ENCODE results near the gene SLC25A11. TPM values are rescaled to one million over a fixed set of nuclear protein-coding genes. Genes with fewer than 3 reads are reported as not detected.
"Not testable (repeated sequence)": the region's sequence is repeated elsewhere in the genome, so short reads cannot be mapped to it uniquely, and the experiment has no call there.

SLC25A11 gene
- polyA plus RNA-seq, 10 donors: 41.8 to 58.0 (median 49.9) TPM

DNA sequence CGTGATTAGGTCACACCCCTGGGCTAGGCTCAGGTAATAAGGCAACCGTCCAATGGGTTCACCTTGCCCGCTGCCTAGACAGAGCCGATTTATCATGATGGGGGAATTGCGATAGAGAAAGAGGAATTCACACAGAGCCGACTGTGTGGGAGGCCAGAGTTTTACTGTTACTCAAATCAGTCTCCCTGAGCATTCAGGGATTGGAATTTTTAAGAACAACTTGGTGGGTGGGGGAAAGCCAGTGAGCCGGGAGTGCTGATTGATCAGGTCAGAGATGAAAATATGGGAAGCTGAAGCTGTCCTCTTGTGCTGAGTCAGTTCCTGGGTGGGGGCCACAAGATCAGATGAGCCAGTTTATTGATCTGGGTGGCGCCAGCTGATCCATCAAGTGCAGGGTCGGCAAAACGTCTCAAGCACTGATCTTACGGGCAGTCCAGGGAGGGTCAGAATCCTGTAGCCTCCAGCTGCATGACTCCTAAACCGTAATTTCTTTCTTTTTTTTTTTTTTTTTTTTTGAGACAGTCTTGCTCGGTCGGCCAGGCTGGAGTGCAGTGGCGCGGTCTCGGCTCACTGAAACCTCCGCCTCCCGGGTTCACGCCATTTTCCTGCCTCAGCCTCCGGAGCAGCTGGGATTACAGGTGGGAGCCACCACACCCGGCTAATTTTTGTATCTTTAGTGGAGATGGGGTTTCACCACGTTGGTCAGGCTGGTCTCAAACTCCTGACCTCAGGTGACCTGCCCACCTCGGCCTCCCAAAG lies 13.1 kb downstream of the SLC25A11 start:
- not testable (repeated sequence) for DNase-seq

DNA sequence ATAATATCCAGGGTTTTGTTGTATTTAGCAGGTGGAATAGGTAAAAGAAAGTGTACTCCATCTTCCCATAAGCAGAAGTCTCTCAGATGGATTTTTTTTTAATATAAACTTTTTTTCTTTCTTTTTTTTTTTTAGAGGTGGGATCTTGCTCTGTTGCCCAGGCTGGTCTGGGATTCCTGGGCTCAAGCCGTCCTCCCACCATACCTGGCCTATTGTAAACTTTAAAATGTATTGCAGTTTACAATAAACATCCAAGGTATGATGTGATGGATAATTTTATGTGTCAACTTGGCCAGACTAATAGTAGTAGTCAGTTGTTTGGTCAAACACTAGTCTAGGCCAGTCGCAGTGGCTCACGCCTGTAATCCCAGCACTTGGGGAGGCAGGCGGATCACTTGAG lies 18.5 kb downstream of the SLC25A11 start:
- no peak for DNase-seq

DNA sequence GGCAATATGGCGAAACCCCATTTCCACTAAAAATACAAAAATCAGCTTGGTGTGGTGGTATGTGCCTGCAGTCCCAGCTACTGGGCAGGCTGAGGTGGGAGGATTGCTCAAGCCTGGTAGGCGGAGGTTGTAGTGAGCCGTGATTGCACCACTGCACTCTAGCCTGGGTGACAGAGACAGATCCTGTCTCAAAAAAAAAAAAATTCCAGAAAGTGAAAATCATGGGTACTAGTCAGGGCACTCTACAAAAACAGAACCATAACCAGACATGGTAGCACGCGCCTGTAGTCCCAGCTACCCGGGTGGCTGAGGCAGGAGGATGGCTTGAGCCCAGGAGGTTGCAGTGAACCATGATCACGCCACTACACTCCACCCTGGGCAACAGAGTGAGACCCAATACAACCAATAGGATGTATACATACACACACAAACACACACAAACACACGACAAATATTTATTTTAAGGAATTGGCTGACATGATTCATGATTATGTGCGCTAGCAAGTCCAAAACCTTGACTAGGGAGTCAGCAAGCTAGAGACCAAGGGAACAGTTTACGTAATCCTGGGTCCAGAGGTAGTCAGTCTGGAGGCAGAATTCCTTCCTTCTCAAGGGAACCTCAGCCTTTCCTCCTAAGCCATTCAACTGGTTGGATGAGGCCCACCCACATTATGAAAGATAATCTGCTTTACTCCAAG lies 19.3 kb downstream of the SLC25A11 start:
- no peak for DNase-seq

DNA sequence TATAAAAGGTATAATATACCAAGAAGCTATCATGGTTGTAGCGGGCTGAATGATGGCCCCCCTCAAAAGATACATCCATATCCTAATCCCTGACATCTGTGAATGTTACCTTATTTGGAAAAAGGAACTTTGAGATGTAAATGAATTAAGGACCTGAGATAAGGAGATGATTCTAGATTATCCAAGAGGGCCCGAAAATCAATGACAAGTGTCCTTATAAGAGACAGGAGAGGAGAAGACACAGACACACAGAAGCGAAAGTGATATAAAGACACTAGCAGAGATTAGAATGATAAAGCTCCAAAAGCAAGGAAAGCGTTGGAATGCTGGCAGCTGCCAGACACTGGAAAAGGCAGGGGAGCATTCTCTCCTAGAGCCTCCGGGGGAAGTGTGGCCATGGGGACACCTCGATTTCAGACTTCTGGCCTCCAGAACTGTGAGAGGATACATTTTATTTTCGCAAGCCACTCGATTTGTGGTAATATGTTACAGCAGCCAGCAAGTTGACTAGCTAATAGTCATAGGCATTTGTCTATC lies 20.3 kb downstream of the SLC25A11 start:
- DNase-seq: no peak

DNA sequence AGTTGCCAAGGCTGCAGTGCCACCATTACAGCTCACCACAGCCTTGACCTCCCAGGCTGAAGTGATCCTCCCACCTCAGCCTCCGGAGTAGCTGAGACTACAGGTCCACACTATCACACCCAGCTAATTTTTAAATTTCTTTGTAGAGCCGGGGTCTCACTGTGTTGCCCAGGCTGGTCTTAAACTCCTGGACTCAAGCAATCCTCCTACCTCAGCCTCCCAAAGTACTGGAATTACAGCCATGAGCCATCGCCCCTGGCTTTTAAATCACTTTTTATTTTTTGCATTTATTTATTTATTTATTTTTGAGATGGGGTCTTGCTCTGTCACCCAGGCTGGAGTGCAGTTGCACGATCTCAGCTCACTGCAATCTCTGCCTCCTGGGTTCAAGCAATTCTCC lies 25.3 kb downstream of the SLC25A11 start:
- DNase-seq: not testable (repeated sequence)

DNA sequence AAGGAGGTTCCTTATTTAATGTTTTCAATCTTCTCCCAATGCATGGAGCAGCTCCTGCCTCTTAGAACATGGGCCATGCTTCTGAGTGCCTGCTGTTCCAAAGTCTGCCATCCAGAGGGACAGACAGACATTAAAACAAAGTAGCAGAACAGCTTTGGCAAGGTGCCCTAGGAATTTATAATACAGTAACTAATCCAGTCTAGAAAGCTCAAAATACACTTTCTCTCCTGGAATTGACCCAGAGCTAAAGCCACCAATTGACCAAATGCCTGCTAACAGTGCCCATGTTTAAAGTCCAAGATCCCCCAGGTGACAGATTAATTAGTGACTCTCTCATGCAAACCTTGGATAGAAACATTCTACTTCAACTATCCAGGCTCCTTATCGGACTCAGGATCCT lies 25.9 kb downstream of the SLC25A11 start:
- DNase-seq: no peak

DNA sequence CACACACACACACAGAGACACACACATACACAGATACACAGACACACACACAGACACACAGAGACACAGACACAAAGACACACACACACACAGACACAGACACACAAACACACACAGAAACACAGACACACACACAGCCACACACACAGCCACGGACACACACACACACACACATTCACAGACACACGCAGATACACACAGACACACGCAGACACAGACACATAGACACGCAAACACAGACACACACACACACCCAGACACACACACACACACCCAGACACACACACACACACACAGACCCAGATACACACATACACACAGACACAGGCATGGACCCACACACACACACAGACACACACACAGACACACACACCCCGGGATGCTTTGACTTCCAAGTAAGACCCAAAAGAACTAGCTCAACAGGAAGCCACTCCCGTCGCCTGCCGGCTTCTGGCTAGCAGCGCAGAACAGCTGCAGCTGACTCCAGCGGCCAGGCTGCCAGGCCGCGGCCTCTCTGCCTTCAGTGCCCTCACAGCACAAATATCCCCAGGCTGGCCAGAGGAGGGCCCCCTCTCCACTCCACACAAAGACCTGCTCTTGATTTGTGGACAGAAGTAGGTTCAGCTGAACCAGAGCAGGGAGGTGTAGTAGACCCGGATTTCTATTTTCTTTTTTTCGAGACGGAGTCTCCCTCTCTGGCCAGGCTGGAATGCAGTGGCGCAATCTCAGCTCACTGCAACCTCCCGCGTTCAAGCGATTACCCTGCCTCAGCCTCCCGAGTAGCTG lies 30.9 kb downstream of the SLC25A11 start:
- DNase-seq: peak; percentile 86 to 96 (median 91)

DNA sequence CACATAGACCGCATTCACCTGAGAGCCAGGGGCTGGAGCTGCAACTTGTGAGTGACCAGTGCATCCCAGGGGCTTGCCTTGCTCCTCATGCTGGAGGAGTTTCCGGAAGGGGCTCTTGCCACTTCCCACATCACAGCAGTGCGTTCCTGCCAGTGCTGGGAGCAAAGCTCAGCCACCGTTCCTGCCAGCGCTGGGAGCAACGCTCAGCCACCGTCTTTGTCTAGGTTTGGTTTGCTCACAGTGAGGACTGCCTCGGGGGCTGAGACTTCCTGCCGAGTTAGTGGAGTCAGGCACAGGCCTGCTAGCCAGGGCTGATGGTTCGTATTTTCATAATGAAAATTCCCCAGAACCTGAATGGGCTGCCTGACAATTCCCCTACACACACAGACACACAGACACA lies 31.5 kb downstream of the SLC25A11 start:
- DNase-seq: peak in 2 of 3 donors; percentile 36 to 75

DNA sequence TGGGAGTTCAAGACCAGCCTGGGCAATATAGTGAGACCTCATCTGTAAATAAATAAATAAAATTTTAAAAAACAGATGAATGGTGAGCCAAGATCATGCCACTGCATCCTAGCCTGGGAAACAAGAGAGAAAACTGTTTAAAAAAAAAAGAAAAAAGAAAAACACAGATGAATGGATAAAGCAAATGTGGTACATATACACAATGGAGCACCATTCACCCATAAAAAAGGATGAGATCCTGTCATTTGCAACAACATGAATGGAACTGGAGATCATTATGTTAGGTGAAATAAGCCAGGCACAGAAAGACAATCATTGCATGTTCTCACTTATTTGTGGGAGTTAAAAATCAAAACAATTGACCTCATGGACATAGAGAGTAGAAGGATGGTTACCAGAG lies 33.2 kb downstream of the SLC25A11 start:
- not testable (repeated sequence) for DNase-seq

DNA sequence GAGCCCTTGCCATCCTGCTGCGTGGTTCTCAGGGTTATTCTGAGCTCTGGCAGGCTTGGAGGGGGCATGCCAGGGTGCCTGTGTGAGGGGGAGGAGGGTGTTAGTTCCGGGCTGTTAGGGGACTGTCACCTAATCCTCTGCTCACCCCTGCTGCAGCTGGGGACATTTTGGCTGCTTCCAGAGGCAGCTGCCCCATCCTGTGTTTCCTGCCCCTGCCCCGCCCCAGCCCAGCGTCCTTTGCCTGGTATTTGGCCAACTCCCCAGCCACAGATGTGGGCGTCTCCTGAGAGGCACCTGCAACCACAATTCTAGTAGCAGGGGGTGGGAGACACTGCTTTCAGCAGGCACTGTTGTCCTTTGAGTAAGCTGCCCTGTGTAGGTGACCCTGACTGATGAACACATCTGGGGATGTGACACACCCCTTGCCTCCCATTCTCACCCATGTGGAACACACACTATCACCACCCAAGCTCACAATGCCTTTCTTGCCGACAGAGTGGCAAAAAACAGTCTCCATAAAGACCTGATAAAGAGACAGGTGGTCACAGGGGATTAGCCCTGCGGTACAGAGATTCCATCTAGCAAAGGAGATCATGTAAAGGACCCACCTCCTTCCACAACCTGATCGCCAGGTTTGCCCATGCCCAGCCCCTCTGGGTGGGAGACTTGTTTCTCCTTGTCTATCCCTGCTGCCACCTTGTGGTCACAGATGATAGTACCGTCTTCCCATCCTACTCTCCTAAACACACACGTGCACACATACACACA lies 36.6 kb downstream of the SLC25A11 start, which contains the start of gene CHRNE:
TSS of gene CHRNE (minus strand) at position 48 of the 768 bp plus-strand sequence. CDS start at position 13, 35 bp downstream.
- DNase-seq: peak; percentile 67 to 89 (median 77)

DNA sequence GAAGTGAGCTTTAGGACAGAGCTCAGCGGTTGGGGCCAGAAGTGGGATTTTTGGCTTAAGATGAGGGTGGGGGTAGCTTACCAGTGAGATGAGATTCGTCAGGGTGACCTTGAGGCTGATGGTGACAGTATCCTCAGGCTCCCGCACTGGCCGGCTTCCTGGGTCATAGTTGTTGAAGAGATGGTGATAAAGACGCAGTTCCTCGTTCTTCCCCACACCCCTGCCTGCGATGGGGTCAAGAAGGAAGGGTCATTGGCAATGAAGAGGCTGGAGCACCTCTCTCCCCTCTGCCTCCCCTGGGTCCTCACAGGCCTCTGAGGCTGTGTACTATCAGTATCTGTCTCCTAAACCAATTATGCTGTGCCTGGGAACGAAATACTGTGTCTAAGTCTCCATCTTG lies 37.3 kb downstream of the SLC25A11 start:
- DNase-seq: no peak

DNA sequence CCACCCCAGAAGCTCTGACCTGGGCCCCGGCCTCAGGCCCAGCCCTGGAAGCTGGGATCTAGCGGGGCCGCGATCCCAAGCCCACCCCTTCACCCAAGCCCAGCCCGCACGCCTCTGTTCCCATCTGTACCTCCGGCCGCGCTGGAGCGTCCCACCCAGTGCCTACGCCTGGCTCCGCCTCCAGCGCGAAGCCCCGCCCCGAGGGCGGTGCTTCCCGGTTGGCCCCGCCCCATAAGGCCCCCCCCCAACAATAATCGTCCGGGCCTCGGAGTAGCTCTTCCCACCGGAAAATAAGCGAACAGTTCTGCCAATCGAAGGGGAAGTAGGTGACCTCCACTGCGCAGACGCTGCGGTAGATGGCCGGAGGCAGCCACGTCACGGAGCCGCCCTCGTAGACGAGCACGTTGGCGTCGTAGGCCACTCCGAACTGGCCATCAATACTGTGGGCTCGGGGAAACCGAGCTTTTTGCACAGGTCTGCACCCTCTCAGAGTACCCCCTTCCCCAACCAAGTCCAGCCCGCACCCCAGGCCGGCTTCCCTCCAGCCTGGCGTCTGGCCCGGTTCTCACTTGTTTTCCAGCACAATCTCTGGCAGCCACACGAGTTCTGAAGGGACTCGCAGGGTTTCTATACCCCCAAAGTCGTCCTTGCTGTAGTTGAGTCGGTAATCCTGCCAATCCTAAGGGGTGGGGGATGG lies 38.0 kb downstream of the SLC25A11 start:
- peak in 2 of 3 donors; percentile 46 to 91 for DNase-seq

DNA sequence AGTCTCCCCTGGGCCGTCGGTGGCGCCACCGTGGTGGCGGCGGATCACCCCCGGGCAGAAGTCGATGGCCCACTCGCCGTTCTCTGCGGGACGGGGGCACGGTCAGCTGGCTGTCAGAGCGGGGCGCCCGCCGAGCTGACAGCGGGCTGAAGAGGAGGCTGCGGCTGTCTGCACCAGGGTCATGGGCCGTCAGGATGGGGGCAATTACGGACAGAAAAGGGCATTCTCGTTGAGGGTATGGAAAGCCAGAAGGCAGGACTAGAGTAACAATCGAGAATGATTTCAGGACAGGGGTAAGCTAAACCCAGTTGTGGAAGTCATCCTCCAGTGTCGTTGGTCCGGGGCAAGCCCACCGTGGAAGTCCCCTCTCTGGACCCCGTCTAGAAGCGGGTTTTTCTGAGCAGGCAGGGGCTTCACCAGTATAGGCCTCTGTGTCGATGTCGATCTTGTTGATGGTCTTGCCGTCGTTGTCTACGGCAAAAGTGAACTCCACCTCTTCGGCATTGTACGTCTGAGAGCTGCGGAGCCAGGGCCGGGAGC lies 38.7 kb downstream of the SLC25A11 start:
- no peak for DNase-seq

DNA sequence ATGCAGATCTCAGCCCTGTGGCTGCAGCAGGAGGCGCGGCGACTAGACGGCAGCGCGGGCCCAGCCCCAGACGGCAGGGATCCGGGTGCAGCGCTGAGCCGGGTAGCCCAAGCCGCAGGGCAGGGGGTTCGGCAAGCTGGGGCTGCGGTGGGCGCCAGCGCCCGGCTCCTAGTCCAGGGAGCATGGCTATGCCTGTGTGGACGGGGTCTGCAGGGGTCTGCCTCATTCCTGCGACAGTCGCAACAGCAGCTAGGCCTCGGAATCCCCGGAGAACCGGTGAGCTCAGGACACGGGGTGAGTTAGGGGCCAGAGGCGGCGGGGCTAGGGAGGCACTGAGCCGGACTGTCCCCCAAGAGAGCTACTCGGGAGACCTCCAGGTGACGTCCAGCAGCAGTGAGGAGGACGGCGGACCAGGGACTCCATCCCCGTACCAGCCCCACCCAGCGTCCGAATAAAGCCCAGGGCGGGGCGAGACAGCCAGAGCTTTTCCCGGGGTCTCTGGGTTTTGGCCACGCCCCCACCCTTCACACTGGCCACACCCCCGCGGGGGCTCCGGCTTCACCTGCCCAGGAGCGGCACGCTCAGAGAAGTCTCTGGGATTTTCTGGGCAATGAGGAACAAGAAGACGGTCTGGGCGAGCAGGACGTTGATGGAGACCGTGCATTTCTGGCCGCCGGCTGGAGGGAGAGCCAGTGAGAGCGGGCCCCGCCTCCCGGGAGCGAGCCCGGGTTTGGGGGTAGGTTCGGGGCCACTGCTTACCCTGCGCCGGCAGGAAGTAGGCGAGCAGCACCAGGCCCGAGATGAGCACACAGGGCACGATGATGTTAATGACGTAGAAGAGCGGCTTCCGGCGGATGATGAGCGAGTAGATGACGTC lies 39.4 kb downstream of the SLC25A11 start:
- peak in 1 of 3 donors; percentile 78 for DNase-seq

DNA sequence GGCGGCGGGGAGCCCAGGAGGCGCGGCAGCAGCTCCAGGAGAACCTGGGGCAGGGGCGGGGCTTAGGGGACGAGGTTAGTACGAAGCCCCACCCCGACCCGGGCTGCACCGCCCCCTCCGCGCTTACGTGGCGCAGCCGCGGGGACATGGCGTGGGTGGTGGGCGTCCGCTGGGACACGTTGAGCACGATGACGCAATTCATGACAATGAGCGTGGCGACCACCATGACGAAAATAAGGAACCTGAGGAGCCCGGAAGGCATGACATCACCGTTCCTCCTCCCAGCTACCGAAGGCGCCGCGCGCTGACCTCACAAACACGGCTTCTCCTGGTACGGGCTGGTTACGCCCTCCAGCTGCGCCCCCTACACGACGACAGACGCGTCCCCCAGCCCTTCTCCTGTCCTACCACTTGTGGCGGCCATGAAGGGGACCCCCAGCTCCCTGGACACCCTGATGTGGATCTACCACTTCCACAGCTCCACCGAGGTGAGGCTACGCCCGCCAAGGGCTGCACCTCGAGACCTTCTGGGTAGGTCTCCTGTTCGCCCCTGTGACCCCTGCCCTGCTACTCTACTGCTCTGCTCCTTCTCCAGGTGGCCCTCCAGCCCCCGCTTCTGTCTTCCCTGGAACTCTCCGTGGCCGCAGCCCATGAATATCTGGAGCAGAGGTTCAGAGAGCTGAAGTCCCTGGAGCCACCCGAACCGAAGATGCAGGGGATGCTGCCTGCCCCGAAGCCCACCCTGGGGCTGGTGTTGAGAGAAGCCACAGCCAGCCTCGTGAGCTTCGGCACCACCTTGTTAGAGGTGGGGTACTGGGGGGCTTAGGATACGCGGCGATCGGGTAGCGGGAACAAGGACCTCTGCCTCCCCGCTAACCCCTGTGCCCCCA lies 40.3 kb downstream of the SLC25A11 start, which contains the start of gene C17orf107:
TSS of gene C17orf107 (plus strand) at position 196 of the 890 bp plus-strand sequence. CDS start at position 423, 227 bp downstream.
- peak; percentile 59 to 90 (median 79) for DNase-seq

DNA sequence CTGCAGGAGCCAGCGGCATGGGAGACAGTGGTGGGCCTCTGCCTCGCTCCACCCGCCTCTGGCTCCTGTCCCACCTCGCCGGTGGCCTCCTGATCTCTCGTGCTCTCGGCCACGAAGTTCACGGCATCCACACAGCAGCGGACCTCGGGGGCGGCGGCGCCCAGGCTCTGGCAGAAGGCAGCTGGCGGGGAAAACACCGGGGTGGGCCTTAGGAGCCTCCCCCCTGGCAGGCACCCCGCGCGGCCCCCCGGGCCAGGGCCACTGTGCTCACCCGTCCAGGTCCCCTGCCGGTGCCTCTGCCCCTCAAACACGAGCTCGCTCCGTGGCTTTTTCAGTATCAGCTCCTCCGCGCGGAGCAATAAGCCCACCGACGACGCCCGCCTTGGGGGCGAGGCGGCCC lies 40.9 kb downstream of the SLC25A11 start:
- peak in 1 of 3 donors; percentile 56 for DNase-seq

DNA sequence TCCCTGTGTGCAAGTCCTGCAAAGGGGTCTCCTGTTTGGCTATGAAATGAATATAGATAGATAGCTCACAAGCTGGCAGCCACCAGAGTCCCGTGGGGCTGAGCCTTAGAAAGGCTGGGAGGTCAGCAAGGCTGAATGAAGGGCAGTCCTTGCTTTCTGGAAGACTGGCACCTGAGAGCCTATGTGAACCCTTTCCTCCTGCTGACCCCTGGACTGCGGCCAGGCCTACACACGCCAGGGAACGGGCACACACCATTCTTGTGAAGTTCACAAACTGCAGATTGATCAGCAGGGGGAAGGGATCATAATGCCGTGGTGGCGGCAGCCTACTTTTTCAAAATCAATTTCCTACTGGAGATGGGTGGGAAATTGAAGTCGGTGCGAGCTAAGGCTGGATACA lies 41.5 kb downstream of the SLC25A11 start:
- no peak for DNase-seq

DNA sequence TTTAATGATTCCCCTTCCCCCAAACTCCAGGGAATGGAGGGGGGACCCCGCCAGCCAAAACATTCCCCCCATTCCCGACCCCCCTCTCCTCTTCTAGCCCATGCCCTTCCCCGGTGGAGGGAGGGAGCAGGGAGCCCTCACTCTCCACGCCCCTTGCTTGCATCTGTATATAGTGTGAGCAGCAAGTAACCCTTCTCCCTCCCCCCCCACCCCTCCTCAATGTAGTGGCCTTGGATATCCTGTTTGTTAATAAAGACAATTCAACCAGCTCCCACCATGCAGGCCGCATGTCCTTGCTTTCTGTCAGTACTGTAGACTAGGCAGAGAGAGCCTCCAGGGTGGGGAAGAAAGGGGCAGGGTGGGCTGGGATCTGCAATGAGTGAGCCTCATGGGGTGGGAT lies 42.1 kb downstream of the SLC25A11 start:
- DNase-seq: no peak
